AG04450 (cell line): ENCODE measurements around the gene RASSF3. TPM values are rescaled to one million over a fixed set of nuclear protein-coding genes. Genes with fewer than 3 reads are reported as not detected.

Source experiments
- CTCF ChIA-PET: fragments of 300-600, 350-600 bp; formaldehyde crosslinking; extraction: SDS; loops from one replicate; lab custom pipeline; 2022; ENCODE audit warnings: antibody characterized with exemption, inconsistent platforms; lab: Charles Lee
- POLR2A ChIA-PET: fragments of 350-600 bp; formaldehyde crosslinking; extraction: SDS; loops from one replicate; lab custom pipeline; 2021; ENCODE audit warnings: antibody characterized with exemption, inconsistent platforms; lab: Yijun Ruan, JAX
- DNase-seq: peaks from one replicate; pipeline ENCODE4 v3.0.0-alpha.2; 2011; ENCODE audit warnings: low read depth, low spot score
- H3K27ac ChIP-seq: one replicate; pipeline ENCODE4 v1.5.1; 2012; ENCODE audit warnings: low read depth, low read length, control low read depth
- H3K27me3 ChIP-seq: one replicate; pipeline ENCODE4 v1.6.0; 2012; ENCODE audit warnings: low read length; ENCODE audit not compliant: control insufficient read depth, insufficient read depth
- H3K4me3 ChIP-seq: 2 replicates; pipeline ENCODE4 v1.5.1; 2011; ENCODE audit warnings: mild to moderate bottlenecking, low read depth, low read length, control low read depth
- H3K9me3 ChIP-seq: 2 replicates; pipeline ENCODE4 v1.5.1; 2012; ENCODE audit warnings: low read length; ENCODE audit not compliant: control insufficient read depth, insufficient read depth
- polyA minus RNA-seq: library from RNA; depleted of rRNA, polyadenylated mRNA; stranded (reverse); fragments of >200 nt; gene quantifications from 2 replicates; pipeline ENCODE4 v1.2.3, GENCODE V29; 2011; rRNA and poly(A)+ RNA removed
- polyA plus RNA-seq: library from polyadenylated mRNA; depleted of rRNA; stranded (reverse); fragments of >200 nt; gene quantifications from 2 replicates; pipeline ENCODE4 v1.2.3, GENCODE V29; 2011; rRNA removed
- TF ChIP-seq, protein P1 (sequence below): IDR thresholded peaks from 2 replicates; pipeline ENCODE4 v1.5.1; 2011; ENCODE audit warnings: low read depth, low read length, control low read depth, inconsistent platforms

RASSF3 gene, protein sequence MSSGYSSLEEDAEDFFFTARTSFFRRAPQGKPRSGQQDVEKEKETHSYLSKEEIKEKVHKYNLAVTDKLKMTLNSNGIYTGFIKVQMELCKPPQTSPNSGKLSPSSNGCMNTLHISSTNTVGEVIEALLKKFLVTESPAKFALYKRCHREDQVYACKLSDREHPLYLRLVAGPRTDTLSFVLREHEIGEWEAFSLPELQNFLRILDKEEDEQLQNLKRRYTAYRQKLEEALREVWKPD
- 46.7 and 49.8 TPM in 2 replicates for polyA plus RNA-seq
- 86.4 and 86.8 TPM in 2 replicates for polyA minus RNA-seq

DNA sequence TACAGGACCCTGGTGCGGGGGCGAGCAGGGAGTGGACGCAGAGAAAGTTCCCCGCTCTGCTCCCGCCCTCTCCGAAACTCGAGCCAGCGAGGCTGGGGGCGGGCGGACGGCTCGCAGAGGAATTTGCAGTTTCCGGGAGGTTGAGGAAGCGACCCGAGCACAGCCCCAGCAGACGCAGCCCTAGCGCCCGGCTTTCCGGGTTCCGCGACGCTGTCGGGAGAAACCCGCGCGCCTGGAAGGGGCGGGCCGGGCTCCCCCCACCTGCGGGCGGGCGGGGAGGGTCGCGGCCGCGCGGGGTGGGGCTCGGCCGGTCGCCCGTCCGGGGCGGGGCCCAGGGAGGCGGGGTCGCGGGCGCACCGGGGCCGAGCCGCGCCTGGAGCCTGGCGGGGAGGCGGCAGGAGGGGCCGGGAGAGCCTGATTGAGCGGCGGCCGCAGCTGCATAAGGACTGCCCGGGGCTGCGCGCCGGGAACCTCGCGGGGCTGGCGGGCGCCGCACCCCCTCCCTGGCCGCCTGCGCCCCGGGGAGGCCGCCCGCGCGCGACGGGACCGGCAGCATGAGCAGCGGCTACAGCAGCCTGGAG is at the start of gene RASSF3:
RASSF3 (plus strand) TSS at position 417 of the 581 bp plus-strand sequence; CDS start at position 555, 138 bp downstream.
- TF ChIP-seq, protein P1, sequence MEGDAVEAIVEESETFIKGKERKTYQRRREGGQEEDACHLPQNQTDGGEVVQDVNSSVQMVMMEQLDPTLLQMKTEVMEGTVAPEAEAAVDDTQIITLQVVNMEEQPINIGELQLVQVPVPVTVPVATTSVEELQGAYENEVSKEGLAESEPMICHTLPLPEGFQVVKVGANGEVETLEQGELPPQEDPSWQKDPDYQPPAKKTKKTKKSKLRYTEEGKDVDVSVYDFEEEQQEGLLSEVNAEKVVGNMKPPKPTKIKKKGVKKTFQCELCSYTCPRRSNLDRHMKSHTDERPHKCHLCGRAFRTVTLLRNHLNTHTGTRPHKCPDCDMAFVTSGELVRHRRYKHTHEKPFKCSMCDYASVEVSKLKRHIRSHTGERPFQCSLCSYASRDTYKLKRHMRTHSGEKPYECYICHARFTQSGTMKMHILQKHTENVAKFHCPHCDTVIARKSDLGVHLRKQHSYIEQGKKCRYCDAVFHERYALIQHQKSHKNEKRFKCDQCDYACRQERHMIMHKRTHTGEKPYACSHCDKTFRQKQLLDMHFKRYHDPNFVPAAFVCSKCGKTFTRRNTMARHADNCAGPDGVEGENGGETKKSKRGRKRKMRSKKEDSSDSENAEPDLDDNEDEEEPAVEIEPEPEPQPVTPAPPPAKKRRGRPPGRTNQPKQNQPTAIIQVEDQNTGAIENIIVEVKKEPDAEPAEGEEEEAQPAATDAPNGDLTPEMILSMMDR, result no peak
- peak within 1 kb of the TSS; percentile 82 for H3K27ac ChIP-seq
- no peak for DNase-seq
- ChIA-PET POLR2A (interaction anchor here (1.0 to 3.9 kb wide), 5 partner anchors 15 to 87 kb away, joined by 3 to 15 read pairs (median 6); no protein-coding TSS in a partner anchor), CTCF (interaction anchor here (0.9 to 3.8 kb wide), 5 partner anchors 34 to 95 kb away, joined by 3 to 41 read pairs (median 8); no protein-coding TSS in a partner anchor)
- H3K27me3 ChIP-seq, result no peaks in the 10 kb centered on the region
- peaks cover 3% of the 10 kb centered on the region; the same call in 1 of the 2 replicates for H3K9me3 ChIP-seq
- peak within 1 kb of the TSS; percentile 90 for H3K4me3 ChIP-seq

DNA sequence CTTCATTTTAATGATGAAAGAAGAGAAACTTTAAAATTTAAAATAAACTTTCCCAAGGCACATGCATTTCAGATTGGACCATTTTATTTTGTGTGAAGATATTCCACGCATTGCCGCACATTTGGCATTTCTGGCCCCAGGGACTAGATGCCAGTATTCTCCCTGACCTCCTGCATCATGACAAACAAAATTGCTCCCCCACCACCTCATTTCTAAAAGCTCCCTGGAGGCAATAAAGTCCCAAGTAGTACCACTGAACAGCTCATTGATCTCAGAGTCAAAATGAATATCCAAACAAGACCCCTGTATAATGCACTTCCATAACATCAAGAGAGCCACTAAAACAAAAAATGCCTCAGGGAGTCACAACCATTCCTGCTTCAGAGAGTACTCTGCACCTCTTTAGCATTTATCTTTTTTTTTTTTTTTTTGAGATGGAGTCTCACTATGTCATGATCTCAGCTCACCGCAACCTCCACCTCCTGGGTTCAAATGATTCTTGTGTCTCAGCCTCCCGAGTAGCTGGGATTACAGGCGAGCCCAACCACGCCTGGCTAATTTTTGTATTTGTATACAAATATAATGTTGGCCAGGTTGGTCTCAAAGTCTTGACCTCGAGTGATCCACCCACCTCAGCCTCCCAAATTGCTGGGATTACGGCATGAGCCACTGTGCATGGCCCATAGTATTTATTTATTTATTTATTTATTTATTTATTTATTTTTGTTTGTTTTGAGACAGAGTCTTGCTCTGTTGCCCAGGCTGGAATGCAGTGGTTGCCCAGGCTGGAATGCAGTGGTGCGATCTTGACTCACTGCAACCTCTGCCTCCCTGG is 48.8 kb upstream of the RASSF3 start:
- H3K9me3 ChIP-seq, result no peaks in the 10 kb centered on the region
- ChIA-PET CTCF (interaction anchor here (0.6 to 7.9 kb wide), 4 partner anchors 12 to 235 kb away, joined by 3 to 72 read pairs (median 10); no protein-coding TSS in a partner anchor), POLR2A (interaction anchor here (1.0 to 1.8 kb wide), 6 partner anchors 18 to 130 kb away, joined by 3 to 15 read pairs (median 6); partner anchors contain the start of gene RASSF3)
- TF ChIP-seq, protein P1, result no peak
- DNase-seq, result no peak
- no peak overlapping the region for H3K4me3 ChIP-seq
- H3K27ac ChIP-seq, result peak overlapping the region; percentile 89
- no peaks in the 10 kb centered on the region for H3K27me3 ChIP-seq

DNA sequence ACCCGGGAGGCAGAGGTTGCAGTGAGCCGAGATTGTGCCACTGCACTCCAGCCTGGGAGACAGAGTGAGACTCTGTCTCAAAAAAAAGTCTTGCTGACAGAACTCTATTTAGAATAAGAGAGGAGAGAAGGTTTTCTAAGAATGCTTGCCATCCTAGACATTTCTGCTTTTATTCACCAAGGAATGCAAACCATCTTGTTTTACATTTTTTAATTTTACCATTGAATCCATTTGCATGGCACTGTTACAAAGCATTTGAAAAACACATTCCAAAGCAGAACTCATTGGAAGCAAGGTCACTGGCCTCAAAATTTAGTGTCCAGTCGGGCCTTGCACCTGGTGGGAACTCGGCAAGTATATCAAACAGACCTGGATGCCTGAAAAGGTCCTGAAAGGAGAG is 44.2 kb upstream of the RASSF3 start:
- H3K4me3 ChIP-seq, result no peak overlapping the region
- ChIA-PET CTCF (interaction anchor here (1.0 kb wide), 1 partner anchor 16 kb away, joined by 3 read pairs; no protein-coding TSS in a partner anchor), POLR2A (interaction anchor here (0.7 kb wide), 1 partner anchor 83 kb away, joined by 8 read pairs; no protein-coding TSS in a partner anchor)
- H3K9me3 ChIP-seq, result no peaks in the 10 kb centered on the region
- no peaks in the 10 kb centered on the region for H3K27me3 ChIP-seq
- no peak overlapping the region for H3K27ac ChIP-seq
- TF ChIP-seq, protein P1, result no peak
- DNase-seq, result no peak

DNA sequence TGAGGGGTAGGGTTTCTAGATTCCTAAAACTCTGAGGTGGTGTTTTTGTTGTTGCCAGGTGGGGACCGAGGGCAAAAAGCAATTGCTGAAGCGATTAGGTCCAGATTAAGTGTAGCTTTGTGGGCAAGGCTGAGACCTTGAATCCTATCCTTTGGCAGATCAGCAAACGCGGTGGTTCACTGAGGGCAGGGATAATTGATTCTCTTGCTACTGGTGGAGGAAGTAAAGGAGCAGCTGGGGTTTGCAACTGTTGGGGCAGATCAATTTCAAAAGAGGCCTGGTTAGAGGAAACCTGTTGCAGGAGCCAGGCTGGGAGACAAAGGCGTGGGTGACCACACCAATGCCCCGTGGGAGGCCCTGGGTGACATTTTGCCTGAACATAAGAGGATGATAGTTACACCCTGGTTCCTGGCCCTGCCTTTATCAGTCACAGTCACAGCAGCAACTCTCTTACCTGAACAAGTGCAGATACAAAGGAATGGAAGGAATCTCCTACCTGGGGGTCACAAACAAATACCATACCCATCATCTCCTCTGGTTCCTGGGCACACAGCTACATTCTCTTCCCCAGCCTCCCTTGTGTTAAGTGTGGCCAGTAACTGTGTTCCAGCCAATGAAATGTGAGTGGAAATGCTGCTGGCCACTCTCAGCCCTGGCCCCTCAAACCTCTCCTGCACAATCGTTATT is 43.3 kb upstream of the RASSF3 start:
- POLR2A ChIA-PET, result no interaction called here
- TF ChIP-seq, protein P1, result no peak
- Histone ChIP-seq H3K27me3 (no peaks in the 10 kb centered on the region), H3K27ac (no peak overlapping the region), H3K9me3 (no peaks in the 10 kb centered on the region), H3K4me3 (no peak overlapping the region)
- no peak for DNase-seq
- CTCF ChIA-PET, result no interaction called here
